GM21423 (cell line): ENCODE data around the gene KATNB1.

Source experiments
- ATAC-seq: cut with Tn5 transposase; IDR thresholded peaks from one replicate; pipeline ENCODE4 v1.9.1; 2021; ENCODE audit warnings: mild to moderate bottlenecking, moderate library complexity; ENCODE audit not compliant: unreplicated experiment

Gene KATNB1

DNA sequence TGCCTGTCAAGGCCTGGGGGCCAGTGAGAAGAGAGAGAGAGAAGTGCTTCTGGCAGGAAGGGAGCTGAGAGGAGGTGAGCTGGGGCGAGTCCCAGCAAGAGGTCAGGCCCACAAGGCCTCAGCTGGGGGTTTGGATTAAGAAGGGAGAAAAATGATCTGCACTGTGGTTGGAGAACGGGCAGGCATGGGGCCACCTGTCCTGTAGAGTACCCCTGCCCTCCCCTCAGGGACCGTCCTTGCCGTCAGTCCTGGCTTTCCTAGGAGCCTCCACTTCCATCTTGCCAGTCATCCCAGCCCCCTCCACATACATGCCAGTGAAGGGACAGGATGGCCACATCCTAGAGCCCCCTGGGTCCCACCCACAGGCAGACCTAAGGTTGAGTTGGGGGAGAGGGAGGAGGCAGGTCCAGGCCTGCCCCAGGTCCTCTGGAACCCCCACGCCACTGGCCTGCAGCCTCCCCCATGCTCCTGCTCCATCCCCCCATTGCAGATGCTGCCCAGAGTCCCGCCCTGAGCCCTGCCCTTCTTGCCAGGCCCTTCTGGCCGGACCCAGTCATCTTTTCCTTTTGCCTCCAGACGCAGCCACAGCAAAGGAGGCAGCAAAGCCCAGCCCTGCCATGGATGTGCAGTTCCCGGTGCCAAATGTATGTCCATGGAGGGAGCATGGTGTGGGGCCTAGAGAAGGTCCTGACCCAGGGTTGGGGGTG is 18.9 kb downstream of the KATNB1 start:
- ATAC-seq = no peak

DNA sequence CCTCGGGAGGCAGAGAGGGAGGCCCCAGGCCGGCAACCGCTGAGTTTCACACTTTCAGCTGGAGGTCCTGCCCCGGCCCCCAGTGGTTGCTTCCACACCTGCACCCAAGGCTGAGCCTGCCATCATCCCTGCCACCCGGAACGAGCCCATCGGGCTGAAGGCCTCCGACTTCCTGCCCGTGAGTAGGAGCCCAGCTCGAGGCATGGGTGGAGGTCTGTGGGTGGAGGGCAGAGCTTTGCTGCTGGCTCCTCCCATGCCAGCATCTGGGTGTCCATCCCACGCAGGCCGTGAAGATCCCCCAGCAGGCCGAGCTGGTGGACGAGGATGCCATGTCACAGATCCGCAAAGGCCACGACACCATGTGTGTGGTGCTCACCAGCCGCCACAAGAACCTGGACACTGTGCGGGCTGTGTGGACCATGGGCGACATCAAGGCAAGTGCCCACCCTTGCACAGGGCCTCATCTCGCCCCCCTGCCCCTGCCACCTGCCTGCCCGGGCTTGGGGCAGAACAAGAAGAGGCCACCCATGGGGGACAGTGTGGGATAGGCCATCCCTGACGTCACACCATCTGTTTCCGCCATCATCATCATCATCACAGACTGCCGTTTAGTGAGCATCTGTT is 19.6 kb downstream of the KATNB1 start:
- ATAC-seq = no peak

DNA sequence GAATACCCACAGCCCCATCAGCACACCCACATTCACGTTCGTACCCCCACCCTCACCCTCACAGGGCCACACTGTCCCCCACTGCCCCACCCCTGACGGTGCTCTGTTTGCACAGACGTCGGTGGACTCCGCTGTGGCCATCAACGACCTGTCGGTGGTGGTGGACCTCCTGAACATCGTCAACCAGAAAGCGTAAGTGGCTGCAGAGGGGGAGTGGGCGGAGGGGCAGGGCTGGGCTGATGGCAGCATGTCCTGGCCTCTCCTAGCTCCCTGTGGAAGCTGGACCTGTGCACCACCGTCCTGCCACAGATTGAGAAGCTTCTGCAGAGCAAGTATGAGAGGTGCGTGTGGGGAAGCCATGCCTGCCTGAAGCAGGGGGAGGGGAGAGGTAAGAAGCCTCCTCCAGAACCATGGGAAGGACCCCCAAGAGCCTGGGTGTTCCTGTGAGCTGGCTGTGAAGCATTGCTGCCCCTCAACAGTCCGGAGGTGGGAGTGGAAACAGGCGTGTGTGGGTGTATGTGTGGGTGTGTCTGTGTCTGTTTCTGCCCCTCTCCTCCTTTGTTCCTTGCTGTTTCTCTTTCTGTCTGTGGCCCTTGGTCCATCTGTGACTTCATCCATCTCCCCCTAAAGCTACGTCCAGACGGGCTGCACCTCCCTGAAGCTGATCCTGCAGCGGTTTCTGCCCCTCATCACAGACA is 20.3 kb downstream of the KATNB1 start:
- ATAC-seq = no peak

GRCh38 chr16:57756424-57757325 is 21.1 kb downstream of the KATNB1 start:
- no peak for ATAC-seq

DNA sequence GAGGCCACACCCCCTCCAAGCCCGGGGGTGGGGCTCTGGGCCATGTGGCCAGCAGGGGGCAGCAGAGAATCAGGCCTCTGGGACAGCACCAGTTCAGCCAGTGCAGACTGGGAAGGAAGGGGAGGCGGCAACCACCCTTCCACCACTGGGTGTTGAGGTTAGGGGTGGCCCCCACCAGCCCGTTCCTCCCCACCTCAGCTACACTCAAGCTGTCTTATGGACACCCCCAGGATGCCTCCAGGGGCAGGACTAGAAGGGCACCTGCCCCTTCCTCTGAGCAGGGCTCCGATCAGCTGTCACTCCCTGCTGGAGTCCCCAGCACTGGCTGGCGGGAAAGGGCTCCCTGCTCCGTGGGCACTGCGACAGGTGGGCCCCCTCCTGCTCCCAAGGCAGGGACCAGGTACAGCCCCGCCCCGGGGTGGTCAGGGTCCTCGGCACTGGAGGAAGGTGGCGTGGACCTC is 21.8 kb downstream of the KATNB1 start:
- ATAC-seq = peak; percentile 82

DNA sequence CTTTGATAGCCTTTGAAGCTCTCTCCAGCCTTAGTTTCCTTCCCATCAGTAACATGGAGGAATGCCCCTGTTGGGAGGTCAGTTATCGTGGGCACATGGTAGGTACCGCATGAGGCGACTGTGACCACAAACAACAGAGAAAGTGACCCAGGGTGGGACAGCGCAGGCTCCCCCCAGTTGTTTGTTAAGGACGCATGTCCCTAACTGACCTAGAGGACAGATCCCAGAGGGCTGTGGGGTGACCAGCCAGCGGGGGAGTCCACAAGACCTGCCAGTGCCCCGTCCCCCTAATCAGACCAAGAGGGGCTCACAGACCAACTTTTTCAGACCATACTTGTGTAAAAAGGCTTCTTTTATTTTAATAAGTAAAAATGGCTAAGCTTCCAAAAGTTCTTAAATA is 22.3 kb downstream of the KATNB1 start:
- ATAC-seq = no peak

- ATAC-seq = no peak
These were observed 23.0 kb downstream of the KATNB1 start for GRCh38 chr16:57758331-57759117.

DNA sequence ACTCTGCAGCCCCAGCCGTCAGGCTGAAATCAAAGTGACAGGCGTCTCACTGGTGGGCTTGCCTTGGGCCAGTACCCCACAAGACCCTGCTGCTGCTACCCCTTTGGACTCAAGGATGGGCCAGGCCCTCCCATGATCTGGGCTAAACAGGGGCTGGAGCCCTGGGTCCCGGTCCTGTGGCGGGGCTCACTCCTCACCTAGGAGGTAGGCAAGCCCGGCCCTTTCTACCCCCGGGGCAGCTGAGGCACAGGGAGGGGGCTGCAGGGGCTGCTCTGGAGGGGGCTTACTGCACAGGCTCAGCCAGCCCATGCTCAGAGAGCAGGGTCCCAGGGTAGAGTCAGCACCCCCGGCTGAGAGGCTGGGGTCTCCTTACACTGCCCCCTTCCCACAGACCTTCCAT is 23.6 kb downstream of the KATNB1 start:
- no peak for ATAC-seq

DNA sequence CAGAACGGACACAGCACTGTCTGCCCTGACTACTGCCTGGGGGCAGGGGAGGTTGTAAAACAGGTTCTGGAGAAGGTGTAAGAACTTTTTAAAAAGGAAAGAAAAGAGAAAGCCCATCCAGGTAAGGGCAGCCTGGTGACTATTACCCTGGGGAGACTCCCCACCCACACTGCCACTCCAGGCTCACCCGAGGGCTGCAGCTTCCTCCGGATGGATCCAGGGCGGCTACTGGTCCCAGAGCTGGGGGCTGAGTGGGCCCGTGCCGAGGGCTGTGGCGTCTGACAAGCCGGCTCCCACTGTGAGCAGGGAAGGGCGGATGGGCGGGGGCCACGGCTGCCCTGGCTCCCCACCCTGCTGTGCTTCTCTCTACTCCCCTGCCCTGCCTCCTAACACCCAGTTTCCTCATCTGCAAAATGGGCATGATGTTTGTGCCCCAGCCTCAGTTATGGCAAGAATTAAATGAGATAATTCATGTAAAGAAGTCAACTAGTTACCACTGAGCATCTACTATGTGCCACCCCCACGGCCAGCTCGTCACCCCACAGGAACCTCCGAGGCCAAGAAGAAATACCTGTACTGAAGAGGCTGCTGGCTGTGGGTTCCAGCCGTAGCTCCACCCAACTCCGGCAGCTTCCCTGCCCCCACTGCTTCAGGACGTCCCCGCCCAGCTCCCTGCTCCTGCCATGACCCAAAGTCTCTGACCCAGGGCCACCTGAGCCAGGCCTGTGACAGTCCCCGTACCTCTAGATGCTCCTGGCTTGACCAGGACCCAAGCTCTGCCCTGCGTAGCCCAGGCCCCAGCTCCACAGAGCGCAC is 24.2 kb downstream of the KATNB1 start:
- ATAC-seq = no peak

DNA sequence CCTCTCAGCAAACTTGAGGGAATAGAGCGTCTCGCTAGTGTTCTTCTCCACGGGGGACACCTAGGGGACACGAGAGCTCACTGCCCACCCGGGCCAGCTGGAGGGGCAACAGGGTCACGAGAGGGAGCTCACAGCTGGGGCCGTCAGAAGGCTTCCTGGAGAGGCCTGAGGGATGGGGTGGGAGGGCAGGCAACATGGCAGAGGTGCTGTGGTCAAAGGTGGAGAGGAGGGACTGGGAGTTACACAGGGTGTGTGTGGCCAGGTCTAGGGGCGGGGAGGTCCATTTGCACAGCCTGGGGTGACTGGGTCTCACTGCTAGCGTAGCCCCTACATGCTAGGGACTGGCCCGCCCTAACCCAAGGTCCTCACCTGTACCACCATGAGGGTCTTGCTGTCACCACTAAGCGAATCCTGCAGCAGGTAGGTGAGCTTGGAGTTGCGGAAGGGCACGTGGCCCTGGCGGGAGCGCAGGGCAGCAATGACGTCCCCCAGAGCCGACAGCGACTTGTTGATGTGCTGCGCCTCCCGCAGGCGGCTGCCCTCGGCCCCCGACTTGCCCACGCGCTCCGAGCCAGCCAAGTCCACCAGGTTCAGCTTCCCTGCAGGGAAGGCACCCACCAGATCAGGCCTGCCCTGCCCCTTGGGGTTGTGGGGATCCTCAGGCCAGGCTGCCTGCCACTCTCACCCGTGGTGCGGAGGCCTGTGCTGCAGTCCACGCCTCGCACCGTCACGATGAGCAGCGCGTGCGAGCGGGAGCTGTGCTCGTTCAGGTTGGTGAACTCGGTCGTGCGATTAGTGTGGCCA is 25.0 kb downstream of the KATNB1 start:
- no peak for ATAC-seq

DNA sequence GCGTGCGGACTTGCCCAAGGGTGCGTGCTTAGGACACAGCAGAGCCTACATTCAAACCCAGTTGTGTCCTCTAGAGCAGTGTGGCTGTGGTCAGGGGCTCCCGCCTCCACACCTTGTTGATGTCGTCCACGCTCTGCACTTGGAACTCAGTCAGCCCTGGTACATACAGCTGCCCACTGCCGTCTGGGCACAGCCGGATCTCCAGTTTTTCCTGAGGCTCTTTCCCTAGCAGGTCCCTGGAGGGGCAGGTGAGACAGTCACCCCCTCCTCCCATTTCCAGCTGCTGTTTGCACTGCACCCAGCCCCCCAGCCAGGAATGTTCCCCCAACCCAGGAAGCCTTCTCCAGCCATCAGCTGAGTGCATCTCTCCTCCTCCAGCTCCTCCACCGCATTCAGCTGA is 25.7 kb downstream of the KATNB1 start:
- no peak for ATAC-seq

- no peak for ATAC-seq
These were observed 26.4 kb downstream of the KATNB1 start for GRCh38 chr16:57761957-57762356.

DNA sequence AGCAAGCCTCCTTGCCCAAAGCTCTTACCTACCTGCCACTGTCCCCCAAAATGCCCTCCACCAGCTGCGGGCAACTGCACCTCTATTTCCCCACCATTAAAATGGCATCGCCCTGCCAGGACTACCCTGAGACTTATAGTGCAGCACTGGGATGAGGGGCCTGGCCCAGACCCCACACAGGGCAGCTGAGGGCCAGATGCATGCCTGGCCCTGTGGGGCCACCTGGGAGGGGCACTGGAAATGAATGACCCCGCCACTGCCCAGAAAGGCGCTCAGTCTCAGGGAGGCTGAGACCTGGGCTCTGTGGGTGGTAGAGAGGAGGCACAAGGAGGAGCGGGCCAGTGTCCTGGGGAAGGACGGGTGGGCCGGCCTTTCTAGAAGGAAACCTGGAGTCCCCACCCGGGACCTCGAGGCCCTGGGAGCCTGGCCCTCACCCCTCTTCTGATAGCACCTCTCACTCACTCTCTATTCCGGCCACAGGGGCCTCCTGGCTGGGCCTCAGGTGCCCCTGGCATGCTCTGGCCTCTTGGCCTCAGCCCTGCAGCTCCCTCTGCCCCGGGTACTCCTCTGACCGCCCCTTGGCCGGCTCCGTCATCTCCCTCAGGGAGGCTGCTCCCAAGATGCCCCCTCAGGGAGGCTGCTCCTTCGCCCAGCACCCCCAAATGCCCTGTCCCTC is 26.9 kb downstream of the KATNB1 start:
- no peak for ATAC-seq

GRCh38 chr16:57763285-57764005 is 27.9 kb downstream of the KATNB1 start:
- no peak for ATAC-seq

- no peak for ATAC-seq
These were observed 28.4 kb downstream of the KATNB1 start for GRCh38 chr16:57764006-57764340.

- no peak for ATAC-seq
These were observed 29.0 kb downstream of the KATNB1 start for GRCh38 chr16:57764341-57765159.
